HG02571 (cell line): Measurements from ENCODE around the gene MSH2.
"Not testable (repeated sequence)": the region's sequence is repeated elsewhere in the genome, so short reads cannot be mapped to it uniquely, and the experiment has no call there.

Source experiments
- ATAC-seq: cut with Tn5 transposase; IDR thresholded peaks from one replicate; pipeline ENCODE4 v1.9.1; 2021; ENCODE audit warnings: mild to moderate bottlenecking, moderate library complexity; ENCODE audit not compliant: unreplicated experiment

Gene MSH2

DNA sequence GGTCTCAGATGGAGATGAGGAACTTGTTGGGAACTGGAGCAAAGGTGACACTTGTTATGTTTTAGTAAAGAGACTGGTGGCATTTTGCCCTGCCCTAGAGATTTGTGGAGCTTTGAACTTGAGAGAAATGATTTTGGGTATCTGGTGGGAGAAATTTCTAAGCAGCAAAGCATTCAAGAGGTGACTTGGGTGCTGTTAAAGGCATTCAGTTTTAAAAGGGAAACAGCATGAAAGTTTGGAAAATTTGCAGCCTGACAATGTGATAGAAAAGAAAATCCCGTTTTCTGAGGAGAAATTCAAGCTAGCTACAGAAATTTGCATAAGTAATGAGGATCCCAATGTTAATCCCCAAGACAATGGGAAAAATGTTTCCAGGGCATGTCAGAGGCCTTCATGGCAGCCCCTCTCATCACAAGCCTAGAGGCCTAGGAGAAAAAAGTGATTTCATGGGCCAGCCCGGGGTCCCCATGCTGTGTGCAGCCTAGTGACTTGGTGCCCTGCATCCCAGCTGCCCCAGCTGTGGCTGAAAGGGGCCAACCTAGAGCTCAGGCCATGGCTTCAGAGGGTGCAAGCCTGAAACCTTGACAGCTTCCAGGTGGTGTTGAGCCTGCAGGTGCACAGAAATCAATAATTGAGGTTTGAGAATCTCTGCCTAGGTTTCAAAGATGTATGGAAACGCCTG, 3.8 kb downstream of the MSH2 start:
- ATAC-seq = not testable (repeated sequence)

DNA sequence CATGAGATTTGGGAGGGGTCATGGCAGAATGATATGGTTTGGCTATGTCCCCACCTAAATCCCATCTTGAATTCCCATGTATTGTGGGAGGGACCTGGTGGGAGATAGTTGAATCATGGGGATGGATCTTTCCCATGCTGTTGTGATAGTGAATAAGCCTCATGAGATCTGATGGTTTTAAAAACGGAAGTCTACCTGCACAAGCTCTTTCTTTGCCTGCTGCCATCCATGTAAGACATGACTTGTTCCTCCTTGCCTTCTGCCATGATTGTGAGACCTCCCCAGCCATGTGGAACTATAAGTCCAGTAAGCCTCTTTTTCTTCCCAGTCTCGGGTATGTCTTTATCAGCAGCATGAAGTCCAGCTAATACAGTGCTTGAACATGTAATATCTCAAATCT, 5.0 kb downstream of the MSH2 start:
- ATAC-seq = not testable (repeated sequence)

DNA sequence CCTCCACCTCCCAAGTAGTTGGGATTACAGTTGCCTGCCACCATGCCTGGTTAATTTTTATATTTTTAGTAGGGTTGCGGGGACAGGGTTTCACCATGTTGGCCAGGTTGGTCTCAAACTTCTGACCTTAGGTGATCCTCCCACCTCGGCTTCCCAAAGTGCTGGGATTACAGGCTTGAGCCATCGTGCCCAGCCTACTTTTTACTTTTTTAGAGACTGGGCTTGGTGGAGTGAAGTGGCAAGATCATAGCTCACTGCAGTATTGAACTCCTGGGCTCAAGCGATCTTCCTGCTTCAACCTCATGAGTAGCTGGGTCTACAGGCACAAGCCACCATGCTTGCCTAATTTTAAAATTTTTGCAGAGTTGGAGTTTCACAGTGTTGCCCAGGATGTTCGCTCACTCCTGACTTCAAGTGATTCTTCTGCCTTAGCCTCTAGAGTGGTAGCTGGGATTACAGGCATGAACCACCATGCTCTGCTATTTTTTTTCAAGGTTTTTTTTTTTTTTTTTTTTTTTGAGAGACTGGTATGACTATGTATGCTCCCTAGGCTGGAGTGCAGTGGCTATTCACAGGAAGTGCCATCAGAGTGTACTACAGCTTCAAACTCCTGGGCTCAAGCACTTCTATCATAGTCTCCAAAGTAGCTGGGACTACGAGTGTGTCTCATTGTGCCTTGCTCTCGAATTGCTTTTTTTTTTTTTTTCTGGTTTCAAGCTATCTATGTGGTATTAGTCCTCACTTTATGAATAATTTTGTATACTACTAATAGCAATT, 11.9 kb downstream of the MSH2 start:
- no peak for ATAC-seq

DNA sequence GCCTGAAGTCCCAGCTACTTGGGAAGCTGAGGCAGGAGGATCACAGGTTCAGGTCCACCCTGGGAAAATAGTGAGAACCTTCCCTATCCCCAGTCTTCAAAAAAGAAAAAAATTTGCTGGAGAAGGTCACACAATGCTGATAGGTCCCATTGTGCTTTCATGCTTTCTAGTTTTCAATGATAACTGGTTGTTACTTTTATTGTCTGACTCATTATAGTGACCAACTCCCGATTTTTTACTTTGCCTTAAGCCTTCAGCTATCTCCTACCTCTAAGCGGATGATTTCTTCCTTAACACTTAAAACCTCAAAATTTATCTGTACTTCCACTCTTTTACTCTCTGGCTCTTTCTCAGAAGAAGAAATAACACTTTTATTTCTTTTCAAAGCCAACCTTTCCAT, 17.3 kb downstream of the MSH2 start:
- ATAC-seq = no peak

DNA sequence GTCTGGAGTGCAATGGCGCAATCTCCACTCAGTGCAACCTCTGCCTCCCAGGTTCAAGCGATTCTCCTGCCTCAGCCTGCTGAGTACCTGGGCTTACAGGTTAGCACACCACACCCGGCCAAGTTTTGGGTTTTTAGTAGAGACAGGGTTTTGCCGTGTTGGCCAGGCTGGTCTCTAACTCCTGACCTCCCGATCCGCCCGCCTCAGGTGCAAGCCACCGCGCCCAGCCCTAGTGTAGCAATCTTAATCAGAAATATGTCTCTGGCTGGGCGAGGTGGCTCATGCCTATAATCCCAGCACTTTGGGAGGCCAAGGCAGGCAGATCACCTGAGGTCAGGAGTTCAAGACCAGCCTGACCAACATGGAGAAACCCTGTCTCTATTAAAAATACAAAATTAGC, 17.7 kb downstream of the MSH2 start:
- not testable (repeated sequence) for ATAC-seq

DNA sequence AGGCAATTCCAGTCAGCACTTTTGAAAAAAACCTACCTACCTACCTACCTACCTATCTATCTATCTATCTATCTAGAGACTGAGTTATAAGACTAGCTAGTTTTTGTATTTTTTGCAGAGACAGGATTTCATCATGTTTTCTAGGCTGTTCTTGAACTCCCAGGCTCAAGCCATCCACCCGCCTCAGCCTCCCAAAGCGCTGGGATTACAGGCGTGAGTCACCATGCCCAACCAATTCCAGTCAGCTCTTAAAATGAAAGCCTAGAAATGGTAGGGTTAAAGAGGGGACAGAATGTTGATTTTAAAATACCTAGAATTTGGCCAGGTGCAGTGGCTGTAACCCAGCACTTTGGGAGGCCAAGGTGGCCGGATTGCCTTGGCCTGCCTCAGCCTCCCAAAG, 19.1 kb downstream of the MSH2 start:
- no peak for ATAC-seq

DNA sequence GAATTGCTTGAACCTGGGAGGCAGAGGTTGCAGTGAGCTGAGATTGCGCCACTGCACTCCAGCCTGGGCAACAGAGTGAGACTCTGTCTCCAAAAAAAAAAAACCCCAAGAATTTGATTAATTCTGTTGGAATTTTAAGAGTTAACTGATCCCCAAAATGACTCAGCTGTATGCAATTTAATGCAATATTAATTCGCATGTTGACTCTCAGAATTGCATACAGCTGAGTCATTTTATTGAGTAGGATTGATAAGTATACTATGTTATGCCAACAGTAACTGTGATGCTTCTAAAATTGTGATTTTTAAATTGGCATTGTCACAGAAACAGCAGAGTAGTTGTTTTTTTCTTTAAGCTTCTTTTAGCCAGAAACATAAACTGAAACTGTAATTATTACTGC, 19.6 kb downstream of the MSH2 start:
- no peak for ATAC-seq

DNA sequence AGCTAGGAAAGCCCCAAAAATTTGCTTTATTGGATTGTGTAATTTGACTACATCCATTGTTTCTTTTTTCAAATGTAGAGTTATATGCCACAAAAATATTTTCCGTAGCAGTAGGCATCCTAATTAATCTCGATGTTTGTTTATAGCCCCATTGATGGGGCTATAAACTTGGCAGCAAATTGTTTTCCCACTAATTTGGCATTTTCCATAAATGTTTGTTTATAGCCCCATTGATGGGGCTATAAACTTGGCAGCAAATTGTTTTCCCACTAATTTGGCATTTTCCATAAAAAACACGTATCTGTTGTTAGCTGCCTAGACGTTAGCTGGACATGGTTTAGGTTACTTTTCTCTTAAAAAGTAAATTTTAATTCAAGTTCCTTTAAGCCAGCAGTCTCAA, 23.8 kb downstream of the MSH2 start:
- no peak for ATAC-seq

DNA sequence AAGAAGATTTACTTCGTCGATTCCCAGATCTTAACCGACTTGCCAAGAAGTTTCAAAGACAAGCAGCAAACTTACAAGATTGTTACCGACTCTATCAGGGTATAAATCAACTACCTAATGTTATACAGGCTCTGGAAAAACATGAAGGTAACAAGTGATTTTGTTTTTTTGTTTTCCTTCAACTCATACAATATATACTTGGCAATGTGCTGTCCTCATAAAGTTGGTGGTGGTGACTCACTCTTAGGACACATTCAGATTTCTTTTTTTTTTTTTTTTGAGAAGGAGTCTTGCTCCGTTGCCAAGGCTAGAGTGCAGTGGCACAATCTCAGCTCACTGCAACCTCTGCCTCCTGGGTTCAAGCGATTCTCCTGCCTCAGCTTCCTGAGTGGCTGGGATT, 26.8 kb downstream of the MSH2 start:
- no peak for ATAC-seq

DNA sequence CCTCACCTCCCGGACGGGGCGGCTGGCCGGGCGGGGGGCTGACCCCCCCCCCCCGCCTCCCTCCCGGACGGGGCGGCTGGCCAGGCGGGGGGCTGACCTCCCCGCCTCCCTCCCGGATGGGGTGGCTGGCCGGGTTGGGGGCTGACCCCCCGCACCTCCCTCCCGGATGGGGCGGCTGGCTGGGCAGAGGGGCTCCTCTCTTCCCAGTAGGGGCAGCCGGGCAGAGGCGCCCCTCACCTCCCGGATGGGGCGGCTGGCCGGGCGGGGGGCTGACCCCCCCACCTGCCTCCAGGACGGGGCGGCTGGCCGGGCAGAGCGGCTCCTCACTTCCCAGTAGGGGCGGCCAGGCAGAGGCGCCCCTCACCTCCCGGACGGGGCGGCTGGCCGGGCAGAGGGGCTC, 30.1 kb downstream of the MSH2 start:
- ATAC-seq = not testable (repeated sequence)

DNA sequence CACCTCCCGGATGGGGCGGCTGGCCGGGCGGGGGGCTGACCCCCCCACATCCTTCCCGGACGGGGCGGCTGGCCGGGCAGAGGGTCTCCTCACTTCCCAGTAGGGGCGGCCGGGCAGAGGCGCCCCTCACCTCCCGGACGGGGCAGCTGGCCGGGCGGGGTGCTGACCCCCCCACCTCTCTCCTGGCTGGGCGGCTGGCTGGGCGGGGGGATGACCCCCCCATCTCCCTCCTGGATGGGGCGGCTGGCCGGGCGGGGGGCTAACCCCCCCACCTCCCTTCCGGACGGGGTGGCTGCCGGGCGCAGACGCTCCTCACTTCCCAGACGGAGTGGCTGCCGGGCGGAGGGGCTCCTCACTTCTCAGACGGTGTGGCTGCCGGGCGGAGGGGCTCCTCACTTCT, 30.5 kb downstream of the MSH2 start:
- not testable (repeated sequence) for ATAC-seq

DNA sequence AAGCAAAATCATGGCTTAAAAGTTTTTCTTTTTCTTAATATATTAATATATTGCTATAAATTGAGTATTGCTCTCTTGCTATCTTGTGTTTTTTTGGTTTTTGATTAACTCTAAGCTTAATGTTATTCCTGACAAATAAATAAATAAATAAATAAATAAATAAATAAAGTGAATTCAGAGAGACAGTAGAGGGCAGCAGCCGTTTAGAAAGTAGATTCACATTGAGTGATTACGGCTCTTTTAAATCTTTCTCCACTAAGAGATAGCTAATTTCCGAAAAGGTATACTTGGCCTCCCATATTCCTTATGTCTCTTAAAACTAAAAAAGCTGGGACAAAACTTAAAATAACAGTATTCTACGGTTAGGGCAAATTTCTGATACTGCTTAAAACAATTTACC, 34.3 kb downstream of the MSH2 start:
- no peak for ATAC-seq

DNA sequence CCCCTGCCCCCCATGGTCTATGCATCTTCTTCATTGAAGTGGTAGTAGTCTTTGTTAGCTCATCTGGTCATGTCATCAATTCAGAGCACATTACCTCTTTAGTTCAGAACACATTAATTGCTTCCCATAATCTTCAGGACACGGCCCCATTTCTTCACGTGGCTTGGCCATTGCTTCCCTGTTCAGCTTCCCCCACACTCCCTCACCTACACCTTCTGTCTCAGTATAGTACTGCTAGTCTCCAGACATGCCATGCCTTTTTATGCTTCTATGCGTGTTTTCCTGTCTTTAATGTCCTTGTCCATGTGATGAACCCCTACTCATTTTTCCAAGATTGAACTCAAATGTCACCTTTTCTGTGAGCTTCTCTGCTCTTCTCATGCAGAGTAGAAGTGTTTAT, 35.1 kb downstream of the MSH2 start:
- ATAC-seq = no peak

DNA sequence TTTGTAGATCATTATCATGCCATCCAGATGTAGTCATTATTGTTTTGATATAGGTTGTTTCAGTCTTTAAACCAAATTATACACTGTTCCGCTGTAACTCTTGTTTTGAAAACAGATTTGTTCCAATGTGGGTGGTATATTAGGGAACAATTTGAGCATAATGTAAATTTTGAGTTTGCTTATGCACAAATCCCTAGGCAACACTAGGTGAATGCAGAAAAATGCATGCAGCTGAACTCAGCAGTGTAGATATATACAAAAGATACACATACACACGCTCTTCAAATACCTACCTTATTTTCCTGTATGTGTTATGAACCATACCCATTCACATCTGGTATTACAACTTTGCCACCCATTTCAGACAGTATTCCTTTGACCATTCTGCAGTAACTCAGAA, 35.8 kb downstream of the MSH2 start:
- ATAC-seq = no peak

DNA sequence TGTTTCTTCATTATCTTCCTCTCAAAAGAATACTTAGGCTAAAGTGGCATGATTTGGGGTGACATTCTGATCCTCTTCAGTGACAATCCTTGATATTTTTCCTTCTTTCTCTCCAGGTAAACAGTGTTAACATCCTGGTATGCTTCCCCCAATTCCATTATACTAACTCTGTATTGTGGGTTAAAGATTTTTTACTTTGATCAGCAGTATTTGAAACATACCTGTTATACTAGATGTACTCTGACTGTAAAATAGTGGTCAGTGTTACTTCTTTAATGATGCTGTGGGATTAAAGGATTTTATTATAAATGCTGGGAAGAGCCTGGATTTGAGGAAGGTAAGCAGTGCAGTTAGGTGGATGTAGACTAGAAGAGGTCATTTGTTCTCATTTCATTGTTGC, 48.8 kb downstream of the MSH2 start:
- no peak for ATAC-seq

DNA sequence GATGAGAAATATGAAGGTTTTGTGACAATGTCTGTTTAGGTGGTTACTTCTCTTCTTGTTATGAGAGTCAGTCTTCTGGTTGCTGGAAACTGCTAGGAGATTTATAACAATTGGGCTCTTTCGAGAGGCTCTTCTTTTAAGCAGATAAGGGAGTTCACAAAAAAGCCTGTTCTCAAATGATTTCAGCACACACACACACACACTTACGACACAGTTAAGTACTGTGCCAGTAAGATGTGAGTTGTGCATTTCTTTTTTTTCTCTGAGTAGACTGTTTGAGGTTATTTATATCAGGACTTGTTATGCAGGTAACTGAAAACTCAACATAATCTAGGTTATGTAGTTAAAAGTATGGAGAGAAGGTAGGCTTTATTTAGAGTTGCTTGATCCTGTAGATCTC, 49.8 kb downstream of the MSH2 start:
- ATAC-seq = no peak

DNA sequence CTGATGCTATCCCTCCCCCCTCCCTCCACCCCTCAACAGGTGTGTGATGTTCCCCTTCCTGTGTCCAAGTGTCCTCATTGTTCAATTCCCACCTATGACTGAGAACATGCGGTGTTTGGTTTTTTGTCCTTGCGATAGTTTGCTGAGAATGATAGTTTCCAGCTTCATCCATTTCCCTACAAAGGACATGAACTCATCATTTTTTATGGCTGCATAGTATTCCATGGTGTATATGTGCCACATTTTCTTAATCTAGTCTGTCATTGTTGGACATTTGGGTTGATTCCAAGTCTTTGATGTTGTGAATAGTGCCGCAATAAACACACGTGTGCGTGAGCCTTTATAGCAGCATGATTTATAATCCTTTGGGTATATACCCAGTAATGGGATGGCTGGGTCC, 51.9 kb downstream of the MSH2 start:
- not testable (repeated sequence) for ATAC-seq

DNA sequence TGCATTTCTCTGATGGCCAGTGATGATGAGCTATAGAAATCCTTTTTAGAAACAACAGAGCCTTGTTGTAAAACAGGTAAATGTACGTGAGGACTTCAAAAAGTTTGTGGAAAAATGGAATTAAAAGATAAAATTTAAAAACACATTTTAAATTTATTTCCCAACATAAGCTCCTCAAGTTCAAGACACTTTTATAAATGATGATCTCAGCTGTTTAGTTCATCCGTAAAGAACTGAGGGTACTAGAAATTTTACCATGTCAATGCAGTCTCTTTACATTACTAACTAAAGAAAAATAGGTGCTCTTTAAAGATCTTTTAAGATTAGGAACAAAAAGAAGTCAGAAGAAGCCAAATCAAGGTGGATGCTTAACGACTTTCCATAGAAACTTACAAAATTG, 52.5 kb downstream of the MSH2 start:
- no peak for ATAC-seq

DNA sequence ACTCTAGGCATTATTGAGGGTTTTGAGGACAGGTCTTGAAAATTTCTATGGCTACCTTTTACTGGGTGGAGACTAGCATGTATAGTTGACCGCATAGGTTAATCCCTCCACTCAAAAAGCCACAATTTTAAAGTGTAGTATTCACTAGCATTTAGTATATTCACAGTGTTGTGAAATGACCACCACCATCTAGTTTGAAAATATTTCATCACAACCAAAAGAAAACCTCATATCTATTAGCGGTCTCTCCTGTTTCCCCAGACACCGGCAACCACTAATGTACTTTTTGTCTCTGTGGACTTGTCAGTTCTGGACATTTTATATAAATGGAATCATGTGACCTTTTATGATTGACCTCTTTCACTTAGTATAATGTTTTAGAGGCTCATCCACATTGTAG, 53.9 kb downstream of the MSH2 start:
- no peak for ATAC-seq

DNA sequence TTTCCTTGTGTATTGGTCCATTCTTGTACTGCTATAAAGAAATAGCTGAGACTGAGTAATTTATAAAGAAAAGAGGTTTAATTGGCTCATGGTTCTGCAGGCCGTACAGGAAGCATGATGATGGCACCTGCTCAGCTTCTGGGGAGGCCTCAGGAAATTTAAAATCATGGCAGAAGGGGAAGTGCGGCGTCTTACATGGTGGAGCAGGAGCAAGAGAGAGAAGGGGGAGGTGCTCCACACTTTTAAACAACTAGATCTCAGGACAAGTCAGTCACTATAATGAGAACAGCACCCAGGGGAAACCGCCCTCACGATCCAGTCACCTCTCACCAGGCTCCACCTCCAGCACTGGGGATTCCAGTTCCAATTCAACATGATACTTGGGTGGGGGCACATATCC, 54.3 kb downstream of the MSH2 start:
- ATAC-seq = no peak

DNA sequence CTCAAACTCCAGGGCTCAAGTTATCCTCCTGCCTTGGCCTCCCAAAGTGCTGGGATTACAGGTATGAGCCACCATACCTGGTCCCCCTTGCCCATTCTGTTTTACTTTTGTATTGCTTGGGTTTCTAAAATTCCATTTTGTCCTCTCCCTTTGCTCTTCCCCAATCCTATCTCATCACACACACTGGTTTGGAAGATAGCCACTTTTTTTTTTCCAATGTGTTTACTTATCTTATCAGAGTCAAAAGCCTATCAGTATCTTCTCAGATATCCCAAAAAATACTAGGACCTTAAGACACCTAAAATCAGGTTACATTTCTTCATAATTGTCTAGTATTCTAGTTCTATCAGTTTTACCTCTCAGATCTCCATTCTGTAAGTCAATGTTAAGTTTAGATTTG, 56.1 kb downstream of the MSH2 start:
- no peak for ATAC-seq

DNA sequence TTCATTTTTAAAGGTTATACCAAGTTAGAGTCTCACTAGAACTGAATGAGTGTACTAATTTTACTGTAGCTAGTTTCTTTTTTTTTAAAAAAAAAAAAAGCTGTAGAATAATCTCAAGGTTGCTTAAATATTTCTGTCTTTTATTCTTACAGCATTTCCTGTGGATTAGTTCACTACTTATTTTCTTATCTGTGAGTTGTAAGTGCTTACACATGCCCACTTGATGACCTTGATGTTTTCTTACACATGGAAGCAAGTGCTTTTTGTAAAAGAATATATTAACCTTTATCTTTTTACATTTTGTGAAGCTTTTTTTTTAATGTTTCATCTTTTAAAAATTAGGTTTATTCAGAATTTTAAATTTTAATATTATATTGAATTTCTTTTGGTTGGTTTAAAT, 57.8 kb downstream of the MSH2 start:
- ATAC-seq = no peak
